Heart right ventricle (tissue), 16 donors: Measurements from ENCODE around the gene USP24. TPM values are rescaled to one million over a fixed set of nuclear protein-coding genes. Genes with fewer than 3 reads are reported as not detected.
"Not testable (repeated sequence)": the region's sequence is repeated elsewhere in the genome, so short reads cannot be mapped to it uniquely, and the experiment has no call there.

Source experiments
- ATAC-seq, 8 donors: fragments of 200-7000 bp; cut with Tn5 transposase; one replicate each; pipeline ENCODE4 v1.9.1; 2020; ENCODE audit warnings: mild to moderate bottlenecking in 8 of 8, moderate library complexity in 8 of 8, moderate number of reproducible peaks in 1 of 8
- DNase-seq, 2 donors: peaks; one replicate each; pipeline ENCODE4 v3.0.0-alpha.2; 2020
- H3K27ac ChIP-seq, 10 donors: fragments of 200-600 bp; sonication (generic) in 2 of 10; one replicate each; pipeline versions ENCODE4 v1.5.0 to v1.8.0; 2020 to 2022; ENCODE audit warnings: mild to moderate bottlenecking in 3 of 10
- H3K27me3 ChIP-seq, 7 donors: fragments of 200-600 bp; one replicate each; pipeline ENCODE4 v1.8.0; 2021 to 2022; ENCODE audit warnings: mild to moderate bottlenecking in 2 of 7
- H3K36me3 ChIP-seq, 9 donors: fragments of 200-600 bp; sonication (generic) in 1 of 9; one replicate each; pipeline versions ENCODE4 v1.5.0 to v1.8.0; 2020 to 2022; ENCODE audit warnings: mild to moderate bottlenecking in 2 of 9
- H3K4me1 ChIP-seq, 9 donors: fragments of 200-600 bp; sonication (generic) in 1 of 9; one replicate each; pipeline versions ENCODE4 v1.5.0 to v1.8.0; 2020 to 2022; ENCODE audit warnings: mild to moderate bottlenecking in 4 of 9
- H3K4me3 ChIP-seq, 10 donors: fragments of 200-600 bp; sonication (generic) in 2 of 10; one replicate each; pipeline versions ENCODE4 v1.5.0 to v1.8.0; 2020 to 2022; ENCODE audit warnings: mild to moderate bottlenecking in 7 of 10, moderate library complexity in 2 of 10
- H3K9me3 ChIP-seq, 11 donors: fragments of 200-600 bp in 10 of 11; sonication (generic) in 2 of 11; one replicate each; pipeline versions ENCODE4 v1.5.0 to v1.8.0; 2013 to 2022; ENCODE audit warnings: mild to moderate bottlenecking in 2 of 11, control low read depth in 1 of 11, moderate library complexity in 1 of 11
- WGBS, 2 donors: extraction: QIAGEN DNeasy Blood & Tissue Kit; methylation state at CpG; one replicate each; pipeline ENCODE4 v1.1.7; 2013; ENCODE audit warnings: inconsistent platforms in 1 of 2; 5-methylcytosine and 5-hydroxymethylcytosine counted together
- intact Hi-C, 10 donors: fragments of 100-400 bp; cut with DNase I; formaldehyde crosslinking; loops; one replicate each; pipeline versions ENCODE4 v1.11.1 to v1.14.2; 2022
- polyA plus RNA-seq, 2 donors: library from polyadenylated mRNA; stranded (reverse); fragments of 200-250 nt; gene quantifications; one replicate each; pipeline ENCODE4 v1.2.3, GENCODE V29; 2013
- total RNA-seq, 10 donors: library from RNA; stranded (reverse); fragmentation: NEBNext Ultra II Directional in 3 of 10; extraction: Animal tissue kit (Norgen Biotek cat#: 25700) in 3 of 10; gene quantifications; one replicate each; pipeline versions ENCODE4 v1.2.1 to v1.2.4, GENCODE V29; 2021 to 2023
- TF ChIP-seq, protein P1 (sequence below), 9 donors: fragments of 200-600 bp; sonication (generic) in 2 of 9; IDR thresholded peaks; one replicate each; pipeline versions ENCODE4 v1.5.0 to v1.8.0; 2021 to 2022; ENCODE audit warnings: antibody characterized with exemption in 9 of 9, mild to moderate bottlenecking in 5 of 9, moderate library complexity in 1 of 9
- donor health status: Arrhythmogenic right ventricular cardiomyopathy.
- donor health status: ischemic (EF 13 %, LVEDD 7.1; RV severe dilation, severe dysfunction).
- donor health status: healthy with polysubstance abuse.
- donor health status: DM: no; HTN: yes; CAD: no.
- donor health status: DM: no; HTN: no; CAD: no.
- donor health status: ischemic (EF 25% LVEDD 6.9; RV normal size, moderate dysfunction).
- donor health status: ischemic (EF 25% LVEDD 5.7; RV mildly dilated, moderate dysfunction).
- donor health status: healthy.
- donor health status: DM: yes; HTN: yes; CAD: no.
- donor health status: Ischemic cardiomyopathy.
- donor health status: ischemic (EF 35%, LVEDD 5.7; RV mildly dilated, moderate dysfunction).
- donor health status: nonischemic (EF 11% LVEDD 7.7; RV severe dilation, severe dysfunction).
- donor health status: DM: yes; HTN: yes; CAD: no.
- donor health status: PGD.
- donor health status: ischemic (EF 29% LVEDD 5.4; RV normal size, mild dysfunction).
- donor health status: nonischemic (EF 23%, LVEDD 6.1; RV moderate dilation, normal function).

USP24 gene
- total and polyA plus RNA-seq, 12 donors, result 7.1 to 49.7 (median 41.3) TPM

DNA sequence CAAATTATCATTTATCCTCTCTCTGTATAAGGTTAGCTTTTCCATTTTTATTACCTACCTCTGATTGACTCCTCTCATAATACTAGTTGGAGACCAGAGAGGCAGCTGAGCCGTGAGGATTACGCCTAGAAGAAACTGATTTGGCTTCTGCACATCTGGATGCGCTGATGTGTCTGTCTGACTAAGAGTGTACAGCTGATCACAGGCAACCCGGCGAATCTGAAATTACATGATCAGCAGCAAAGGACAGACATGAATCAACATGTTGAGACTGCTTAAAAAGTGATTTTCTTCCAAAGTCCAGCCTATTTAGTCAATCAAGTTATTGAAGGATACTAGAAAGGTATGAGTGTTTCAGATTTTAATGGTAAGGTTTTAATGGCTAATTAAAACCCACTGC is 94.6 kb downstream of the USP24 start:
- no peaks in the 10 kb centered on the region for H3K4me1 ChIP-seq
- no peak overlapping the region for H3K4me3 ChIP-seq
- no peaks in the 10 kb centered on the region for H3K9me3 ChIP-seq
- no peak for ATAC-seq
- TF ChIP-seq, protein P1, sequence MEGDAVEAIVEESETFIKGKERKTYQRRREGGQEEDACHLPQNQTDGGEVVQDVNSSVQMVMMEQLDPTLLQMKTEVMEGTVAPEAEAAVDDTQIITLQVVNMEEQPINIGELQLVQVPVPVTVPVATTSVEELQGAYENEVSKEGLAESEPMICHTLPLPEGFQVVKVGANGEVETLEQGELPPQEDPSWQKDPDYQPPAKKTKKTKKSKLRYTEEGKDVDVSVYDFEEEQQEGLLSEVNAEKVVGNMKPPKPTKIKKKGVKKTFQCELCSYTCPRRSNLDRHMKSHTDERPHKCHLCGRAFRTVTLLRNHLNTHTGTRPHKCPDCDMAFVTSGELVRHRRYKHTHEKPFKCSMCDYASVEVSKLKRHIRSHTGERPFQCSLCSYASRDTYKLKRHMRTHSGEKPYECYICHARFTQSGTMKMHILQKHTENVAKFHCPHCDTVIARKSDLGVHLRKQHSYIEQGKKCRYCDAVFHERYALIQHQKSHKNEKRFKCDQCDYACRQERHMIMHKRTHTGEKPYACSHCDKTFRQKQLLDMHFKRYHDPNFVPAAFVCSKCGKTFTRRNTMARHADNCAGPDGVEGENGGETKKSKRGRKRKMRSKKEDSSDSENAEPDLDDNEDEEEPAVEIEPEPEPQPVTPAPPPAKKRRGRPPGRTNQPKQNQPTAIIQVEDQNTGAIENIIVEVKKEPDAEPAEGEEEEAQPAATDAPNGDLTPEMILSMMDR (IDR thresholded peaks at IDR 0.05), result no peak
- H3K27ac ChIP-seq, result no peak overlapping the region
- intact Hi-C loops, result loop anchor here in 1 of 10 donors (5.0 kb wide), 1 partner anchor 38 kb away; no protein-coding TSS in a partner anchor
- no peak for DNase-seq
- WGBS, 2 donors, result 96 to 97% methylated on average over 5 of the region's 5 CpGs
- H3K36me3 ChIP-seq, result peaks cover 0 to 100% (median 81%) of the 10 kb centered on the region in 9 donors
- H3K27me3 ChIP-seq, result no peaks in the 10 kb centered on the region

DNA sequence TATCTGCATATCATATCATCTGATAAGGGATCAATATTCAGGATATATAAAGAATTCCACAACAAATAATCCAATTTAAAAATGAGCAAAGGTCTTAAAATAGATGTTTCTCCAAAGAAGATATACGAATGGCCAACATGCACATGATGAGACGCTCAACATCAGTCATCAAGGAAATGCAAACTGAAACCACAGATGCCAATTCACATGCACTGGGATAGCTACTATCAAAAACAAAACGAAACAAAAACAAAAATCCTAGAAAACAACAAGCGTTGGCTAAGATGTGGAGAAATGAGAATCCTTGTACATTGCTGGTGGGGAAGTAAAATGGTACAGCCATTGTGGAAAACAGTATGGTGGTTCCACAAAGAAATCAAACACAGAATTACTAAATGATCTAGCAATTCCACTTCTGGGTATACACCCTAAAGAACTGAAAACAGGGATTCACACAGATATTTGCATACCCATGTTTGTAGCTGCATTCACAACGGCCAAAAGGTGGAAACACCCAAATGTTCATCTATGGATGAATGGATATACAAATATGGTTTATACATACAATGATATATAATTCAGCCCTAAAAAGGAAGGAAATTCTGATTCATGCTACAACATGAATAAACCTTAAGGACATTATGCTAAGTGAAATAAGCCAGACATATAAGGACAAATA is 96.4 kb downstream of the USP24 start:
- 94 to 96% methylated on average over 5 of the region's 5 CpGs for WGBS, 2 donors
- peaks cover 0 to 100% (median 68%) of the 10 kb centered on the region in 9 donors for H3K36me3 ChIP-seq

DNA sequence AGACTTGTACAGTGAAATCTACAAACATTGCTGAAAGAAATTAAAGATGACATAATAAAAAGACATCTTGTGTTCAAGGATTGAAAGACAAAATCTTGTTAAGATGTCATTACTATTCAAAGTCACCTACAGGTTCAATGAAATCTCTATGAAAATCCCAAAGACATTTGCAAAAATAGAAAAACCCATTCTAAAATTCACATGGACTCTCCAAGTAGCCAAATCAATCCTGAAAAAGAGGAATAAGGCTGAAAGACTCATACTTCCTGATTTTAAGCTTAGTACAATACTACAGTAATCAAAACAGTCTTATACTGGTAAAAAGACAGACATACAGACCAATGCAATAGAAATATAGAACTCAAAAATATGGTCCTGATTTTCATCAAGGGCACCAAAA is 97.2 kb downstream of the USP24 start:
- Histone ChIP-seq H3K27me3 (no peaks in the 10 kb centered on the region), H3K4me3 (no peak overlapping the region), H3K4me1 (no peaks in the 10 kb centered on the region), H3K27ac (no peak overlapping the region), H3K36me3 (peaks cover 0 to 100% (median 66%) of the 10 kb centered on the region in 9 donors), H3K9me3 (no peaks in the 10 kb centered on the region)
- intact Hi-C loops, result no loop called here
- no peak for ATAC-seq
- TF ChIP-seq, protein P1 (IDR thresholded peaks at IDR 0.05), result no peak
- no peak for DNase-seq

More for the DNA sequence above, 96.4 kb downstream of the USP24 start:
- Histone ChIP-seq H3K4me3 (no peak overlapping the region), H3K4me1 (no peaks in the 10 kb centered on the region), H3K27ac (no peak overlapping the region), H3K27me3 (no peaks in the 10 kb centered on the region), H3K9me3 (no peaks in the 10 kb centered on the region)
- DNase-seq (no peak), ATAC-seq (no peak)
- intact Hi-C loops, result no loop called here
- TF ChIP-seq, protein P1 (IDR thresholded peaks at IDR 0.05), result no peak

DNA sequence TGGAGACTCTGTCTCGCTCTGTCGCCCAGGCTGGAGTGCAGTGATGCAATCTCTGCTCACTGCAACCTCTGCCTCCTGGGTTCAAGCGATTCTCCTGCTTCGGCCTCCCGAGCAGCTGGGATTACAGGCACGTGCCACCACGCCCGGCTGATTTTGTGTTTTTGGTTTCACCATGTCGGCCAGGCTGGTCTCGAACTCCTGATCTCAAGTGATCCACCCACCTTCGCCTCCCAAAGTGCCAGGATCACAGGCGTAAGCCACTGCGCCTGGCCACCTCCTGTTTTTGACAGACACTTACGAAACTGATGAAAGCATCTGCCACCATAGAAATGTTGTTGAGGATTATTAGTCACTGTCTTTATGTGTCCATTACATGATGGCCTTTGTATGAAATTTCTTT is 106.2 kb downstream of the USP24 start:
- intact Hi-C loops, result not testable (repeated sequence)
- 96 to 97% methylated on average over 14 of the region's 14 CpGs for WGBS, 2 donors

DNA sequence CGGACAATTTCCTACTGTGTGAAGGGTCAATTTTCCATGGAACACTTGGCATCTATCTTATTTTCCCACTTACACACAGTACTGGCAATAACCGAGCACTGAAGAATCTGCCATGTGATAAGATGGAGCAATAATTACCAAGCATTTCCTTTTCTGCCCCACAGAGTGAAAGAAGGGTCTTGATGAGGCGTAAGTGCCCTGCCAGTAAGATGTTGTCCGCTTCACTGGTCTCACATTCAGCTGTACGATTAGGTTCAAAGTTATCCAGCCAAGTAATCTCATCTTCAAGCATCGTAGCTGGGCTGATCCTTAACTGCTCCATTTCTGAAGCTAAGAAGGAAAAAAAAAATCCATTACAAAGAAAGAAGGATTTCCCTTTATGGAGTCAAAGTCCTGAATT is 108.1 kb downstream of the USP24 start:
- WGBS, 2 donors, result 75 to 77% methylated on average over 6 of the region's 6 CpGs
- Histone ChIP-seq H3K27me3 (no peaks in the 10 kb centered on the region), H3K36me3 (peaks cover 0 to 100% (median 69%) of the 10 kb centered on the region in 9 donors), H3K9me3 (peaks cover 0 to 1% (median 0%) of the 10 kb centered on the region in 11 donors), H3K4me3 (no peak overlapping the region), H3K4me1 (no peaks in the 10 kb centered on the region), H3K27ac (no peak overlapping the region)
- TF ChIP-seq, protein P1 (IDR thresholded peaks at IDR 0.05), result no peak
- intact Hi-C loops, result no loop called here
- DNase-seq (no peak), ATAC-seq (no peak)

More for the DNA sequence above, 106.2 kb downstream of the USP24 start:
- not testable (repeated sequence) for H3K27ac ChIP-seq, H3K4me3 ChIP-seq, DNase-seq, H3K27me3 ChIP-seq, H3K4me1 ChIP-seq, ATAC-seq, H3K9me3 ChIP-seq
- peaks cover 0 to 100% (median 69%) of the 10 kb centered on the region in 9 donors for H3K36me3 ChIP-seq
